NCI-H128 (cell line): ENCODE measurements around the gene MAP3K8.
"Not testable (repeated sequence)": the region's sequence is repeated elsewhere in the genome, so short reads cannot be mapped to it uniquely, and the experiment has no call there.

ENCODE experiments used
- DNase-seq: peaks from one replicate; lab custom pipeline; 2025; ENCODE audit not compliant: unreplicated experiment; lab: John Stamatoyannopoulos, UW

MAP3K8 gene

DNA sequence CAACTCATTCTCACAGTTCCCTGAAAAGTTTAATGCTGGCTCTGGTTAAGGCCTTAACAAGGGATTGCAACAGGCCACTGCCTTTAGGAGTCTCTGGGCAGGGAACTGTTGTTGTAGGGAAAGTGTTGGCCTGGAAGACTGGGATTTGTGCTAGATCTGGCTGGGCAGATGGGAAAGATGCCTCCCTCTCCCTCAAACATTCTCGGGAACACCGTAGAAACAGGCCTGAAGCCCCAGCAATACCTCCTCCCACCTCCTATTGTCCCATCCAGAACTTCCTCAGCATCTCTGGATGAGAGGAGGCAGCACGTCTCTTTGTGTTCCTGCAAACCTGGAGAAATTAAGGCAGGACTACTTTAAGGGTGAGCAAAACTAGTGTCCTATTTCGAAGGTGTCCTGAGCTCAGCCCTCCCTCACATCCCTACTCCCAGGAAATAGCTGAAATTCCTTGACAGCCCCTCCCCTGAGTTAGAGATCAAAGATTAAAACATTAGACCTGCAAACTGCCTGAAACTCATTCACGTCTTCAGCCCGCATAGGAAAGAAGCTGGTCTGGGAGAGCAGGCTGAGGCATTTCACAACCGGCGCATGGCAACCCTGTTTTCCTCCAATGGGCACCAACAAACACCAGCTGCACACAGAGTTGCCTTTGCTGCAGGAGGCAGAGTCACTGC lies 10.9 kb upstream of the MAP3K8 start:
- no peak for DNase-seq

DNA sequence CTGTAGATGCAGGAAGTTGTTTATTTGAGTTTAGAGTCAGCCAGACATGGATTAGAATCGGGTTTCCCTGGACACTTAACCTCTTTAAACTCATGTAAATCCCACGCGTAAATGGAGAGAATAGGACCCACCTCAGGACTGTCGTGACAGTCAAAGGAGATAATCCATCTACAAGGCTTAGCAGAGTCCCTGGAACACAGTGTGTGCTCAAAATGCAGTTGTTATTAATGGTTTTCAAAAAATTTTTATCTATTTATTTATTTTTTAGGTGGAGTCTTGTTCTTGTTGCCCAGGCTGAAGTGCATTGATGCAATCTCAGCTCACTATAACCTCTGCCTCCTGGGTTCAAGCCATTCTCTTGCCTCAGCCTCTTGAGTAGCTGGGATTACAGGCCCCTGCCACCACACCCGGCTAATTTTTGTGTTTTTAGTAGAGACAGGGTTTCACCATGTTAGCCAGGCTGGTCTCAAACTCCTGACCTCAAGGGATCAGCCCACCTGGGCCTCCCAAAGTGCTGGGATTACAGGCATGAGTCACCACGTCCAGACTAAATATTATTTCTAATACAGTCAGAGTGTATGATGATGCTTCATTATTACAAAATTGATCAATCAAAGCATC lies 10.2 kb upstream of the MAP3K8 start:
- not testable (repeated sequence) for DNase-seq

DNA sequence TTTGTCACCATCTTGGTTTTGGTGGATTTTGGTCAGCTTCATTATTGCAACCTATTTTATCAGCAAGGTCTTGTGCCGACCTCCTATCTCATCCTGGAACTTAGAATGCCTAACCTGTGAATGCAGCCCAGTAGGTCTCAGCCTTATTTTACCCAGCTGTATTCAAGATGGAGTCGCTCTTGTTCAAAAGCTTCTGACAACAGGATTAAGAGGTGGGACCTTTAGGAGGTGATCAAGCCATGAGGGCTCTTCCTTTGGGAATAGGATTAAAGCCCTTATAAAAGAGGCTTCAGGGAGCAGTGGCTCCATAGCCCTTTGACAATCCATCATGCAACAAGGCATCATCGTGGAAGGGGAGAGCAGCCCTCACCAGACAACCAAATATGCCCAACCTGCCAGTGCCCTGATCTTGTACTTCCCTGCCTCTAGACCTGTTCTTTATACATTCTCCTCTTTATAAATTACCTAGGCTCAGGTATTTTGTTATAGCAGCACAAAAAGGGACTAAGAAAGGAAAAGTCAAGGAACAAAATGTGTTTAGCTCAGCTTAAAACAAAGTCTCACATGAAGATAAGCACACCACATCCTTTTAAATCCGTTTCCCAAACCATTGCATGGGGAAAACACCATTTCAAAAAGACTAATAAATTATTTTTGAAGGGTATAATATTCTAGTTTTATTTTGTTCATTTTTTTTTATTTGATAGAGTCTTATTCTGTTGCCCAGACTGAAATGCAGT lies 8.5 kb upstream of the MAP3K8 start:
- no peak for DNase-seq

- DNase-seq: no peak
Observed at GRCh38 chr10:30430544-30431298, 3.3 kb upstream of the MAP3K8 start.

DNA sequence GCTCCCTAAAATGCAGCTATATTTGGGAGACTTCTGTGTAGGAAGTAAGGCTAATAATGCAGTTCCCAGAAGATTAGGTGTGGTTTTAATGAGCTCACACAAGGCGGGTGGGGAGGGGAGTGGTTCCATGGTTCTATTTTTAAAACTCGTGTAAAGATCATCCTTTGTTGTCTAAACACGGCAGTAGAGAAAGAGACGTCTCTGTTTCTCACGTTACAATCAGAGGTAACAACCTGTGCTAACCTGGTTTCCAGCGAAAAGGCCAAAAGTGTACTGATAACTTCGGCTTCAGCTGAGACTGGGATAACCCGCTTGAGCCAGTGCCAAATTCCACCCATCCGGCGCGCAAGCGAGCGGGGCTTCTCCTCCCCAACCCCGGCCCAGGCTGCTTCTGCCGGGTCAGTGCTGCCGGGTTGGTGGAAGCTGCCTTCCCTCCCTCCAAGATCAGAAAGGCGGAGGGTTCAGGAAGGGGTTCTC lies 2.5 kb upstream of the MAP3K8 start:
- no peak for DNase-seq

GRCh38 chr10:30432622-30433305 lies 1.2 kb upstream of the MAP3K8 start:
- DNase-seq: no peak

DNA sequence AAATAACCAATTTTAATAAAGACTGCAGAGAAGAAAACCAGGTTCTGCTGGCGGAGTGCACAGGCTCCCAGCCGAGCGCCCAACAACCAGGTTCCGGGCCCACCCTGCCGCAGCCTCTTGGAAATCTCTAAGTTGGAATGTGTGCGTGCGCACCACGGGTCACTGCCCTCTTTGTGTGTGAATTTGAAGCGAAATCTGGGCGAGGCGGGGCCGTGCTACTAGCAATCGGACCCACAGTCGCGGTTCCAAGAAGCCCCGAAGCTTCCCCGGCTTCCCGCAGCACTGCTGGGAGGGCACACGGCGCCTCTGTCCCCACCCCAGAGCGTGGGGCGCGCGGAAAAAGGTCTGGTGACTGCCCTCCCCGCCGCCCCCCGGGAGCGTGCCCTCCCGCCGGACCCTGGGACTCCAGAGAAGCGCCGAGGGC lies 666 bp upstream of the MAP3K8 start:
- no peak for DNase-seq

DNA sequence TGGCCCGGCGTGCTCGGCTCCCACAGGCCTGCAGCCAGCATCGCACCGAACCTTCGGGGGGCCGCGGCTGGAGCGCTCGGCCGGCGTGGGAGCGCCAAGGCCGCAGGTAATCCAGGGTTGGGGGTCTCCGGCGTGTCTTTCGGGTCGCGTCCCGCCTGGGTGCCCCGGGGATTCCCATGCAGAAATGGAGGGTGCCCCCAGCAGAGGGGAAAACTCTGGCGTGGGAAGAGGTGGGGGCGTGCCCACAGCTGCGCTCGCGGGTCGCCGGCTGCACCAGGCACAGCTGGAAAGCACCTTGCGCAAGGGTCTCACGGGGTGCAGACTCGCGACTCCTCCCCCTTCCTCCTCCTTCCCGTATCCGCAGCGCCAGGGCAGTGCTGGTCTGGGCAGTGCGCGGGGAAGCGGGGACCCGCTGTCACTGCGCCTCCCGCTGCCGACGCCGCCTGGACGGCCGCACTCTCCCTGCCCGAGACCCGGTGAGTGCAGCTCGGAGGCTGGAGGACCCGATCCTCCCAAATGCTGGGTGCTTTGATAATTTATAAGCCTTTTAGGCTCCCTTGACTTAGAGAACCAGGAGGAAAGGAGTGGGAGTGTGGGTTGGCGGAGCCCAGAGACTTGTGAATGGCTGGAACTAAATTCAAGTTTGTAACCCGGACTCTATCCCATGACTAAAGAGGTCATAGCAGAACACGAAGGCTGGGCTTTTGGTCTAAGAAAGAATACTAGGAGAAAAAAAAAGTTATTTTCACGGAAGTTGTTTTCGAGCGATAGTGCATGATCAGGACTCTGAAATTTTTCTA lies 489 bp downstream of the MAP3K8 start:
- no peak for DNase-seq

DNA sequence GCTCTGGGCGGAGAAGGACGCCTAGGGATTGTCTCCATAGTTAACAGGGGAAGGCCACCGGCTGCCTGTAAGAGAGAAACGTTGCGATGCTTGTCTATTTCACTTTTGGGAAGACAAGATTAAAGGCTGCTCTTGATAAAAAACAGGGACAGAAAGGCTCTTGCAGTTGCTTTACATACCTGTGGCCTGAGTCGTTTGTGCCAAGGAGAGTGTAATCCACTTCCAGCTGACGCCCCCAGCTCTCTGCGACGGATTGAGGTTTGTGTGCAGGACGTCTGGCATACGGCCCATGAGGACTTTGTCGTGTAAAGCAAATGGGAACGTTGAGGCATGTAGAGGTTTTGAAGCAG lies 1.1 kb downstream of the MAP3K8 start:
- no peak for DNase-seq

- not testable (repeated sequence) for DNase-seq
Observed at GRCh38 chr10:30435499-30436167, 1.6 kb downstream of the MAP3K8 start.

DNA sequence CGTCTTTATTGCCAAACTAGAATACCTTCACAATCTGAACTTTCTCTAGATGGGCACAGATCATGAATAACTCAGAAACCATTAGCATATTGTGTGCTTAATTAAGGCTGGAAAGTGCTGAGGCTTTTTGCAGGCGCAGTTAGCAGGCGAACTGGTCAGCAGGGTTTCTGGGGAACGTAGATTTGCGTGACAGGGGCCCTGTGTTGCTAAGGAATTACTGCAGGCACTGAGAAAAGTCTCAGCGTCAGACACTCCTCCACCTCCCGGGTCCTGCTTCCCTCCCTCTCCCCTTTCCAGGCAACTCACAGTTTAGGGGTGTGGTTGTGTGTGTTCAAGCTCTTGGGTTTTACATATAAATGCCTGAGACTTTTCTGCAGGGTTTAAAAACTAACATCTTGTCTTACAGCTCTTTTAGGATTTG lies 2.2 kb downstream of the MAP3K8 start:
- DNase-seq: no peak

DNA sequence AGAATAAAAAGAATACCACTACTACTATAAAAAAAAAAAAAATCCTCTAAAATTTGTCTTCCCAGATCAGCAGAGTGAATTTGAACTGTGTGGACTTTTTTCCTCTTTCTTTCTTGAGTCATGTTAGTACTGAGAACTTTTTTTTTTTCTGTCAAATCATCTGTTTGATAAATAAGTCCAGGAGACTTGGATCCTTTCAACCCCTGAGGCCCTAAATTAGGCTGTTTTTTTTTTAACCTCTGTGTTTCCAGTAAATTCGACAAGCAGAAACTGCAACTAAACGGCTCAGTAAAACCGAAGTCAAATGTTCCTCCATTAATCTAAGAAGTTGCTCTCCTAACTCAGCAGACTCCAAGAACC lies 2.7 kb downstream of the MAP3K8 start:
- no peak for DNase-seq

- DNase-seq: no peak
Observed at GRCh38 chr10:30437031-30437841, 3.3 kb downstream of the MAP3K8 start.

- no peak for DNase-seq
Observed at GRCh38 chr10:30438021-30438850, 4.3 kb downstream of the MAP3K8 start.

GRCh38 chr10:30439931-30440330 lies 5.9 kb downstream of the MAP3K8 start:
- no peak for DNase-seq

DNA sequence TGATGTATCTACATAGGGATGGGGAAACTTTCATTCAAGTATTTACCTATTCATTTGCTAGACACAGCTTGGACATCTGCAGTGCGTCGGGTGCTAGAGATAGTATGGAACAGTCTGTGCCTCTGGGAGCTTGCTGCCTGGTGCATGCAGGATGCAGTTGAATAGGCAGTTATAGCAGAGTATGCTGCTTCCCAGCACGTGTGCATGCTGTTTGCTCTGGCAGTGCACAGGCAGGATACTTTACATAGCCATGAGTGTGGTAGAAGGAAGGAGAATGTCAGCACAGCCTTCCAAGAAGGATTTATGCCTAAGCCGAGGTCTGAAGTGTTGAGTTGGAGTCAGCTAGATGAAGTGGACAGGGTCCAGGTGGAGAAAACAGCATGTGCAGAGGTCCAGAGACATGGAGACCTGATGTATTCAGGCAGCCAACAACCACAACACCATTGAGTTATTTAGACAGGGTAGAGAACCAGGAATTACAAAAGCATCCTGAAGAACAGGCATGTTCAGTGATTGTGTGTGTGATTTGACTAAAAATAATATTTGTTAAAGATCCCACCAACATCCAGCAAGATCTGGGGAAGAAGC lies 8.1 kb downstream of the MAP3K8 start:
- no peak for DNase-seq

DNA sequence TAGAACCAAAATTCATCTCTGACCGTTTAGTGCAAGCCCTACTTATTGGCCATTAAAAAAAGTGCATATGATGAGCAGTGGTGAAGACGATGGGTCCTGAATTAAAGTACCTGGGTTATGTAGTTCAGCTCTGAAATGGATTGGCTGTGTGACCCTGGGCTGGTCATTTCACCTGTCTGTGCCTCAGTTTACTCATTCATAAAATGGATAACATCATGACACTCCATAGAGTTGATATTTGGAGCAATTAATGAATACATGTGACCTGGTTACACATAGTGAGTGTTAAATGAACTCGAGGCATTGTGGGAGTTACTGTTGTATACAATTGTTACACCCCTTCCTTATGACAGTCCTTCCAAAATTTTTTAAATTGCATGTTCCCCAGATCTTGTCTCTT lies 9.1 kb downstream of the MAP3K8 start:
- DNase-seq: no peak

GRCh38 chr10:30445711-30446110 lies 11.7 kb downstream of the MAP3K8 start:
- no peak for DNase-seq
